Endothelial cell of umbilical vein (primary cell): ENCODE results near the gene RBM38. TPM values are rescaled to one million over a fixed set of nuclear protein-coding genes. Genes with fewer than 3 reads are reported as not detected.

Experiments
- BruUV-seq: library from RNA; stranded (reverse); fragments of 400-500 nt; replicated peaks from 2 replicates; lab custom pipeline; 2021; lab: Mats Ljungman, UMichigan
- CTCF ChIA-PET: fragments of 300-600, 350-600 bp; sonication (Branson Sonifier 250); formaldehyde crosslinking; loops from one replicate; lab custom pipeline; 2021; ENCODE audit warnings: antibody characterized with exemption, inconsistent platforms; lab: Charles Lee
- POLR2A ChIA-PET: fragments of 300-600, 350-600 bp; sonication (Branson Sonifier 250); formaldehyde crosslinking; loops from one replicate; lab custom pipeline; 2021; ENCODE audit warnings: antibody characterized with exemption, inconsistent platforms; lab: Charles Lee
- DNase-seq: peaks from one replicate; pipeline ENCODE4 v3.0.0-alpha.2; 2011; ENCODE audit warnings: low read depth, low spot score
- FAIRE-seq: peaks from 2 replicates; lab custom pipeline; 2011; peaks lifted over from hg19 to GRCh38; lab: Jason Lieb, UNC
- H2AFZ ChIP-seq: 2 replicates; pipeline ENCODE4 v1.6.0; 2012; ENCODE audit warnings: low read depth, low read length, control low read depth, inconsistent platforms
- H3K27ac ChIP-seq: 2 replicates; pipeline ENCODE4 v1.5.1; 2011; ENCODE audit warnings: low read depth, mild to moderate bottlenecking, control low read depth, low read length, moderate library complexity; ENCODE audit not compliant: insufficient read depth
- H3K27me3 ChIP-seq, 2 experiments: 2 replicates each; pipeline versions ENCODE4 v1.6.0 to v1.6.1; 2011; ENCODE audit warnings: low read length in 2 of 2, mixed read lengths in 1 of 2; ENCODE audit not compliant: control insufficient read depth in 2 of 2, insufficient read depth in 2 of 2
- H3K36me3 ChIP-seq, 2 experiments: 2 replicates in 1 of 2; 3 replicates in 1 of 2; pipeline ENCODE4 v1.5.1; 2011; ENCODE audit warnings: low read length in 2 of 2, mild to moderate bottlenecking in 1 of 2, moderate library complexity in 1 of 2; ENCODE audit not compliant: control insufficient read depth in 2 of 2, insufficient read depth in 2 of 2; ENCODE audit errors: extremely low read depth in 1 of 2
- H3K4me1 ChIP-seq: 3 replicates; pipeline ENCODE4 v1.5.1; 2011; ENCODE audit warnings: mild to moderate bottlenecking, low read length; ENCODE audit not compliant: control insufficient read depth, insufficient read depth; ENCODE audit errors: extremely low read depth
- H3K4me2 ChIP-seq: 2 replicates; pipeline ENCODE4 v1.6.1; 2011; ENCODE audit warnings: low read length, control low read depth, mixed read lengths; ENCODE audit not compliant: insufficient read depth
- H3K4me3 ChIP-seq, 3 experiments: fragments of 200-600 bp in 1 of 3; sonication (generic), shearing (Covaris generic) in 1 of 3; replicated peaks in 1 of 3; 2 replicates each; pipeline ENCODE4 v1.5.1; 2011 to 2016; ENCODE audit warnings: control low read depth in 3 of 3, low read length in 3 of 3, mild to moderate bottlenecking in 2 of 3, inconsistent platforms in 1 of 3, low read depth in 1 of 3, moderate library complexity in 1 of 3; ENCODE audit not compliant: insufficient read depth in 1 of 3
- H3K79me2 ChIP-seq: 2 replicates; pipeline ENCODE4 v1.6.0; 2012; ENCODE audit warnings: low read length, inconsistent platforms; ENCODE audit not compliant: control insufficient read depth, insufficient read depth
- H3K9ac ChIP-seq: replicated peaks from 2 replicates; pipeline ENCODE3; 2011; ENCODE audit warnings: low read length, control low read depth; ENCODE audit not compliant: insufficient read depth; ENCODE audit errors: extremely low read depth
- H3K9me1 ChIP-seq: replicated peaks from 3 replicates; pipeline ENCODE4 v1.6.0; 2011; ENCODE audit warnings: mild to moderate bottlenecking, low read length; ENCODE audit not compliant: control insufficient read depth, insufficient read depth; ENCODE audit errors: extremely low read depth
- H3K9me3 ChIP-seq: replicated peaks from 2 replicates; pipeline ENCODE4 v1.5.1; 2012; ENCODE audit warnings: low read length, inconsistent platforms; ENCODE audit not compliant: control insufficient read depth, insufficient read depth
- H4K20me1 ChIP-seq: replicated peaks from 2 replicates; pipeline ENCODE3; 2011; ENCODE audit warnings: mild to moderate bottlenecking, low read length; ENCODE audit not compliant: control insufficient read depth, insufficient read depth; ENCODE audit errors: extremely low read depth
- EZH2 ChIP-seq: IDR thresholded peaks from 2 replicates; pipeline ENCODE4 v1.6.1; 2012; ENCODE audit warnings: borderline replicate concordance, low read depth, mild to moderate bottlenecking, moderate library complexity, low read length, inconsistent platforms; ENCODE audit not compliant: severe bottlenecking
- FOS ChIP-seq: IDR thresholded peaks from 2 replicates; pipeline ENCODE4 v1.6.1; 2011; ENCODE audit warnings: mild to moderate bottlenecking, low read length, moderate library complexity, borderline replicate concordance; ENCODE audit not compliant: insufficient read depth
- GATA2 ChIP-seq: IDR thresholded peaks from 2 replicates; pipeline ENCODE4 v1.7.0; 2011; ENCODE audit warnings: low read depth, mild to moderate bottlenecking, moderate library complexity, mixed read lengths, low read length; ENCODE audit not compliant: insufficient read length, insufficient read depth
- POLR2A ChIP-seq: IDR thresholded peaks from 2 replicates; pipeline ENCODE4 v1.6.1; 2012; ENCODE audit warnings: low read depth, mild to moderate bottlenecking, control low read depth, low read length
- POLR2AphosphoS5 ChIP-seq: IDR thresholded peaks from 2 replicates; pipeline ENCODE4 v1.6.1; 2012; ENCODE audit warnings: low read depth, mild to moderate bottlenecking, control low read depth, low read length, moderate library complexity; ENCODE audit not compliant: insufficient read depth
- dilution Hi-C: fragments of 300-500 bp; cut with MboI; formaldehyde crosslinking; loops from one replicate; pipeline ENCODE4 v1.15.0; 2019; ENCODE audit warnings: low sequenced_read_pairs; ENCODE audit not compliant: extremely low pct_ligation_motif_present
- intact Hi-C: fragments of 100-400 bp; cut with micrococcal nuclease; formaldehyde crosslinking; loops from one replicate; pipeline ENCODE4 v1.10.0; 2022
- polyA plus RNA-seq, 4 experiments: library from polyadenylated mRNA; depleted of rRNA in 3 of 4; stranded (reverse) in 3 of 4; unstranded in 1 of 4; fragments of >200 nt; gene quantifications; 2 replicates each; pipeline versions ENCODE4 v1.2.1 to v1.2.3, GENCODE V29; 2011 to 2012; ENCODE audit warnings: missing spikeins in 1 of 4
- total RNA-seq: library from RNA; stranded (reverse); gene quantifications from 2 replicates; pipeline ENCODE4 v1.2.3, GENCODE V29; 2021
- TF ChIP-seq, protein P1 (sequence below), 2 donors: IDR thresholded peaks; 1 replicate in 1 of 2; 2 replicates in 1 of 2; pipeline ENCODE4 v1.5.1; 2011; ENCODE audit warnings: low read length in 2 of 2, mild to moderate bottlenecking in 2 of 2, moderate library complexity in 2 of 2, control low read depth in 1 of 2, inconsistent platforms in 1 of 2, low read depth in 1 of 2; ENCODE audit not compliant: insufficient read depth in 1 of 2; ENCODE audit errors: extremely low read depth in 1 of 2
- TF ChIP-seq, protein P2 (sequence below): IDR thresholded peaks from 2 replicates; pipeline ENCODE4 v1.6.1; 2011; ENCODE audit not compliant: insufficient read depth, insufficient read length

The RBM38 gene
- total and polyA plus RNA-seq, 2 donors (not counting 3 experiments of a cell fraction or from before 2014, with no cell fraction given), result 22.1 to 37.4 TPM

- TF ChIP-seq EZH2 (no peak), GATA2 (no peak), POLR2A (no peak), POLR2AphosphoS5 (no peak)
- TF ChIP-seq, protein P1, sequence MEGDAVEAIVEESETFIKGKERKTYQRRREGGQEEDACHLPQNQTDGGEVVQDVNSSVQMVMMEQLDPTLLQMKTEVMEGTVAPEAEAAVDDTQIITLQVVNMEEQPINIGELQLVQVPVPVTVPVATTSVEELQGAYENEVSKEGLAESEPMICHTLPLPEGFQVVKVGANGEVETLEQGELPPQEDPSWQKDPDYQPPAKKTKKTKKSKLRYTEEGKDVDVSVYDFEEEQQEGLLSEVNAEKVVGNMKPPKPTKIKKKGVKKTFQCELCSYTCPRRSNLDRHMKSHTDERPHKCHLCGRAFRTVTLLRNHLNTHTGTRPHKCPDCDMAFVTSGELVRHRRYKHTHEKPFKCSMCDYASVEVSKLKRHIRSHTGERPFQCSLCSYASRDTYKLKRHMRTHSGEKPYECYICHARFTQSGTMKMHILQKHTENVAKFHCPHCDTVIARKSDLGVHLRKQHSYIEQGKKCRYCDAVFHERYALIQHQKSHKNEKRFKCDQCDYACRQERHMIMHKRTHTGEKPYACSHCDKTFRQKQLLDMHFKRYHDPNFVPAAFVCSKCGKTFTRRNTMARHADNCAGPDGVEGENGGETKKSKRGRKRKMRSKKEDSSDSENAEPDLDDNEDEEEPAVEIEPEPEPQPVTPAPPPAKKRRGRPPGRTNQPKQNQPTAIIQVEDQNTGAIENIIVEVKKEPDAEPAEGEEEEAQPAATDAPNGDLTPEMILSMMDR (IDR thresholded peaks at IDR 0.05; ENCODE audit: extremely low read depth in 1 of 2, insufficient read depth in 1 of 2, low read depth in 1 of 2, low read length in 2 of 2), result no peak
- TF ChIP-seq, protein P2, sequence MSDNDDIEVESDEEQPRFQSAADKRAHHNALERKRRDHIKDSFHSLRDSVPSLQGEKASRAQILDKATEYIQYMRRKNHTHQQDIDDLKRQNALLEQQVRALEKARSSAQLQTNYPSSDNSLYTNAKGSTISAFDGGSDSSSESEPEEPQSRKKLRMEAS, result no peak
- Histone ChIP-seq H2AFZ (no peak overlapping the region), H3K36me3 (peaks cover 0 to 22% of the 10 kb centered on the region in 2 experiments), H3K4me3 (no peak overlapping the region), H4K20me1 (no peaks in the 10 kb centered on the region), H3K4me2 (no peak overlapping the region), H3K9me1 (no peaks in the 10 kb centered on the region), H3K4me1 (no peaks in the 10 kb centered on the region), H3K9me3 (no peaks in the 10 kb centered on the region), H3K27me3 (no peaks in the 10 kb centered on the region), H3K79me2 (no peaks in the 10 kb centered on the region), H3K9ac (no peak overlapping the region), H3K27ac (no peak overlapping the region)
- intact Hi-C loops, result no loop called here
- BruUV-seq, result TSS peak; percentile 26
- CTCF ChIA-PET, result no interaction called here
- POLR2A ChIA-PET, result no interaction called here
- dilution Hi-C loops, result no loop called here
- DNase-seq, result no peak
- FAIRE-seq, result no peak
Measured at GRCh38 chr20:57407541-57407956, 16.4 kb downstream of the RBM38 start.

GRCh38 chr20:57408131-57408530 is 16.9 kb downstream of the RBM38 start:
- no peak overlapping the region for H3K9ac ChIP-seq
- peaks cover 0 to 20% of the 10 kb centered on the region in 2 experiments for H3K36me3 ChIP-seq
- DNase-seq, result no peak
- H3K27ac ChIP-seq, result no peak overlapping the region
- ChIA-PET POLR2A (no interaction called here), CTCF (no interaction called here)
- intact Hi-C loops (no loop called here), dilution Hi-C loops (no loop called here)
- FAIRE-seq, result no peak
- H3K4me1 ChIP-seq, result no peaks in the 10 kb centered on the region
- no peak overlapping the region for H2AFZ ChIP-seq
- no peaks in the 10 kb centered on the region for H3K9me3 ChIP-seq
- no peak overlapping the region for H3K4me3 ChIP-seq
- H3K27me3 ChIP-seq, result no peaks in the 10 kb centered on the region
- TF ChIP-seq, protein P1 (IDR thresholded peaks at IDR 0.05; ENCODE audit: extremely low read depth in 1 of 2, insufficient read depth in 1 of 2, low read depth in 1 of 2, low read length in 2 of 2), result no peak
- no peak for TF ChIP-seq EZH2
- TF ChIP-seq, protein P2, result no peak
- TF ChIP-seq POLR2AphosphoS5, result no peak
- no peak for TF ChIP-seq FOS
- no peak for TF ChIP-seq POLR2A
- no peak for TF ChIP-seq GATA2
- H3K9me1 ChIP-seq, result no peaks in the 10 kb centered on the region
- no peaks in the 10 kb centered on the region for H4K20me1 ChIP-seq
- H3K79me2 ChIP-seq, result no peaks in the 10 kb centered on the region
- no peak overlapping the region for H3K4me2 ChIP-seq
- BruUV-seq, result no TSS peak
